H9 (cell line): ENCODE results near the gene PRKCG. TPM values are rescaled to one million over a fixed set of nuclear protein-coding genes. Genes with fewer than 3 reads are reported as not detected.

Source experiments
- DNase-seq: peaks from one replicate; pipeline ENCODE4 v3.0.0-alpha.2; 2017
- H2AFZ ChIP-seq: one replicate; pipeline ENCODE4 v1.6.1; 2013; ENCODE audit warnings: mild to moderate bottlenecking, low read length, control low read depth, moderate library complexity
- H2AK5ac ChIP-seq: 2 replicates; pipeline ENCODE4 v1.6.1; 2013; ENCODE audit warnings: low read length, control low read depth, mixed read lengths; ENCODE audit not compliant: insufficient read length
- H2BK120ac ChIP-seq: one replicate; pipeline ENCODE4 v1.6.1; 2013; ENCODE audit warnings: low read depth, mild to moderate bottlenecking, low read length, control low read depth, inconsistent platforms; ENCODE audit not compliant: poor library complexity, severe bottlenecking
- H2BK12ac ChIP-seq: 2 replicates; pipeline ENCODE4 v1.6.1; 2013; ENCODE audit warnings: low read length, control low read depth, mixed read lengths, low read depth; ENCODE audit not compliant: insufficient read length
- H2BK15ac ChIP-seq: 2 replicates; pipeline ENCODE4 v1.6.1; 2013; ENCODE audit warnings: low read depth, low read length, control low read depth
- H2BK20ac ChIP-seq: one replicate; pipeline ENCODE4 v1.6.1; 2013; ENCODE audit warnings: low read depth, mild to moderate bottlenecking, low read length, control low read depth, inconsistent platforms; ENCODE audit not compliant: poor library complexity, severe bottlenecking
- H2BK5ac ChIP-seq: 2 replicates; pipeline ENCODE4 v1.6.1; 2013; ENCODE audit warnings: low read length, control low read depth, mixed read lengths; ENCODE audit not compliant: insufficient read length
- H3K14ac ChIP-seq: 2 replicates; pipeline ENCODE4 v1.6.1; 2013; ENCODE audit warnings: low read length, control low read depth; ENCODE audit not compliant: insufficient read depth
- H3K18ac ChIP-seq: 2 replicates; pipeline ENCODE4 v1.6.1; 2013; ENCODE audit warnings: low read depth, mild to moderate bottlenecking, mixed read lengths, low read length, control low read depth; ENCODE audit not compliant: insufficient read length
- H3K23ac ChIP-seq: 2 replicates; pipeline ENCODE4 v1.6.1; 2013; ENCODE audit warnings: low read length, control low read depth, mixed read lengths, low read depth; ENCODE audit not compliant: insufficient read length
- H3K23me2 ChIP-seq: 2 replicates; pipeline ENCODE4 v1.6.1; 2013; ENCODE audit warnings: low read depth, mild to moderate bottlenecking, mixed read lengths, low read length, control low read depth; ENCODE audit not compliant: insufficient read length, poor library complexity, severe bottlenecking
- H3K27ac ChIP-seq: 2 replicates; pipeline ENCODE4 v1.5.1; 2013; ENCODE audit warnings: low read length, control low read depth, mixed read lengths, low read depth; ENCODE audit not compliant: insufficient read length
- H3K27me3 ChIP-seq: 2 replicates; pipeline ENCODE4 v1.6.1; 2013; ENCODE audit warnings: low read length, control low read depth, inconsistent platforms; ENCODE audit not compliant: insufficient read depth
- H3K4ac ChIP-seq: 2 replicates; pipeline ENCODE4 v1.6.1; 2013; ENCODE audit warnings: low read depth, mild to moderate bottlenecking, control low read depth, inconsistent platforms, low read length, moderate library complexity
- H3K4me1 ChIP-seq: 2 replicates; pipeline ENCODE4 v1.6.1; 2013; ENCODE audit warnings: low read length, control low read depth, inconsistent platforms; ENCODE audit not compliant: insufficient read depth
- H3K4me2 ChIP-seq: 2 replicates; pipeline ENCODE4 v1.6.1; 2013; ENCODE audit warnings: low read length, control low read depth, mixed read lengths; ENCODE audit not compliant: insufficient read length, insufficient read depth
- H3K56ac ChIP-seq: 2 replicates; pipeline ENCODE4 v1.6.1; 2013; ENCODE audit warnings: low read depth, mild to moderate bottlenecking, mixed read lengths, low read length, control low read depth; ENCODE audit not compliant: insufficient read length
- H3K79me1 ChIP-seq: 2 replicates; pipeline ENCODE4 v1.6.1; 2013; ENCODE audit warnings: low read depth, mild to moderate bottlenecking, moderate library complexity, low read length, control low read depth, inconsistent platforms; ENCODE audit not compliant: insufficient read depth, poor library complexity, severe bottlenecking
- H3K79me2 ChIP-seq: 2 replicates; pipeline ENCODE4 v1.6.1; 2013; ENCODE audit warnings: low read length, control low read depth, inconsistent platforms; ENCODE audit not compliant: insufficient read depth
- H3K9ac ChIP-seq: 2 replicates; pipeline ENCODE4 v1.6.1; 2013; ENCODE audit warnings: low read length, control low read depth, mixed read lengths; ENCODE audit not compliant: insufficient read length; ENCODE audit errors: extremely low read depth
- H3K9me3 ChIP-seq: one replicate; pipeline ENCODE4 v1.6.1; 2013; ENCODE audit warnings: low read depth, low read length, inconsistent platforms; ENCODE audit not compliant: control insufficient read depth
- H3T11ph ChIP-seq: one replicate; pipeline ENCODE4 v1.6.1; 2013; ENCODE audit warnings: mild to moderate bottlenecking, low read length, control low read depth, inconsistent platforms
- H4K20me1 ChIP-seq: one replicate; pipeline ENCODE4 v1.6.1; 2013; ENCODE audit not compliant: control insufficient read depth, insufficient read length, insufficient read depth
- H4K5ac ChIP-seq: 2 replicates; pipeline ENCODE4 v1.6.1; 2013; ENCODE audit warnings: low read depth, mild to moderate bottlenecking, mixed read lengths, low read length, control low read depth; ENCODE audit not compliant: insufficient read length
- H4K8ac ChIP-seq: replicated peaks from 2 replicates; pipeline ENCODE4 v1.6.1; 2013; ENCODE audit warnings: low read length, control low read depth, mixed read lengths, low read depth; ENCODE audit not compliant: insufficient read length
- H4K91ac ChIP-seq: 2 replicates; pipeline ENCODE4 v1.6.1; 2013; ENCODE audit warnings: low read depth, mild to moderate bottlenecking, moderate library complexity, mixed read lengths, low read length, control low read depth; ENCODE audit not compliant: insufficient read length
- H3K27ac Mint-ChIP-seq, 3 experiments: 2 replicates in 2 of 3; 3 replicates in 1 of 3; pipeline ENCODE4 v1.8.0; 2020 to 2021; ENCODE audit warnings: mixed read lengths in 3 of 3, mild to moderate bottlenecking in 1 of 3, moderate library complexity in 1 of 3
- H3K27me3 Mint-ChIP-seq: 2 replicates; pipeline ENCODE4 v1.8.0; 2021; ENCODE audit warnings: low read depth, mild to moderate bottlenecking, moderate library complexity, mixed read lengths
- H3K36me3 Mint-ChIP-seq, 3 experiments: 2 replicates in 2 of 3; 3 replicates in 1 of 3; pipeline ENCODE4 v1.8.0; 2020 to 2021; ENCODE audit warnings: low read depth in 3 of 3, mixed read lengths in 3 of 3; ENCODE audit not compliant: insufficient read depth in 1 of 3
- H3K4me1 Mint-ChIP-seq, 2 experiments: 2 replicates each; pipeline ENCODE4 v1.8.0; 2020; ENCODE audit warnings: mixed read lengths in 2 of 2
- H3K4me3 Mint-ChIP-seq, 2 experiments: 2 replicates in 1 of 2; 3 replicates in 1 of 2; pipeline ENCODE4 v1.8.0; 2020 to 2021; ENCODE audit warnings: mild to moderate bottlenecking in 2 of 2, mixed read lengths in 2 of 2, moderate library complexity in 1 of 2
- H3K9me3 Mint-ChIP-seq, 2 experiments: 2 replicates in 1 of 2; 3 replicates in 1 of 2; pipeline ENCODE4 v1.8.0; 2020; ENCODE audit warnings: mild to moderate bottlenecking in 2 of 2, mixed read lengths in 2 of 2, moderate library complexity in 1 of 2
- CTCF ChIP-seq: fragments of 200-600 bp; sonication (generic); conservative IDR thresholded peaks from 3 replicates; pipeline ENCODE4 v1.8.0; 2021; ENCODE audit warnings: antibody characterized with exemption, mild to moderate bottlenecking
- WGBS: extraction: QIAGEN DNeasy Blood & Tissue Kit; methylation state at CpG from one replicate; pipeline ENCODE4 v1.1.7; 2013; ENCODE audit warnings: missing lambda C conversion rate, low lambda C conversion rate, mixed read lengths; ENCODE audit not compliant: insufficient read length; ENCODE audit errors: extremely low coverage; 5-methylcytosine and 5-hydroxymethylcytosine counted together
- total RNA-seq: library from RNA; stranded (reverse); gene quantifications from 2 replicates; pipeline ENCODE4 v1.2.1, GENCODE V29; 2021

The PRKCG gene
- total RNA-seq, 1 experiment from 2014 or later = 8.8 TPM

DNA sequence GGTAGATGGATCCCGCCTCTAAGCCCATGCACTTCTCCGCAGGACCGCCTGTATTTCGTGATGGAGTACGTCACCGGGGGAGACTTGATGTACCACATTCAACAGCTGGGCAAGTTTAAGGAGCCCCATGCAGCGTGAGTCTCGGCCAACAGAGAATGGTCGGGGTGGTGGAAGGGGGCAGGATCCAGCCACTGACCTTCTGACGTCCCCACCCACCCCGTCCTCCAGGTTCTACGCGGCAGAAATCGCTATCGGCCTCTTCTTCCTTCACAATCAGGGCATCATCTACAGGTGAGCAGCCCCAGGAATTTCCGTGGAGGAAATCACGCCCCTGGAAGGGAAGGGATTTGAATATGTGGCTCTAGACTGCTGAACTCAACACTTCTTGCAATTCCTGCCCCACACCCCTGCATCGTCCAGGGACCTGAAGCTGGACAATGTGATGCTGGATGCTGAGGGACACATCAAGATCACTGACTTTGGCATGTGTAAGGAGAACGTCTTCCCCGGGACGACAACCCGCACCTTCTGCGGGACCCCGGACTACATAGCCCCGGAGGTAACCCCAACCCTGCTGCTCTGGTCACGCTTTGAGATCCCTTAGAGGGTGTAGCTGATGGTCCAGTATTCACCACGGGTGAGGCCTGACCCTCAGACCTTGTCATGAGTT is 18.3 kb downstream of the PRKCG start:
- H3K27me3 Mint-ChIP-seq = peaks cover 30% of the 10 kb centered on the region
- no CpG with 5 or more reads among the region's 27 CpGs for WGBS

More for the DNA sequence above, 18.3 kb downstream of the PRKCG start:
- Histone ChIP-seq H3K18ac (no peak overlapping the region), H3K79me1 (no peaks in the 10 kb centered on the region), H3K4me2 (no peak overlapping the region), H2BK15ac (no peak overlapping the region), H3T11ph (no peak overlapping the region), H2BK5ac (no peak overlapping the region), H3K4me1 (peaks cover 6% of the 10 kb centered on the region; the same call in 1 of the 2 replicates), H2AFZ (no peak overlapping the region), H4K20me1 (no peaks in the 10 kb centered on the region), H3K14ac (no peak overlapping the region), H3K27ac (no peak overlapping the region), H3K23me2 (peaks cover 6% of the 10 kb centered on the region), H3K56ac (no peak overlapping the region), H3K4ac (no peak overlapping the region; the same call in 1 of the 2 replicates), H2BK20ac (no peak overlapping the region), H2BK12ac (peak overlapping the region; percentile 12), H3K23ac (no peak overlapping the region), H3K9me3 (no peaks in the 10 kb centered on the region), H2BK120ac (no peak overlapping the region), H2AK5ac (no peak overlapping the region), H3K79me2 (no peaks in the 10 kb centered on the region), H3K9ac (no peak overlapping the region), H3K27me3 (no peaks in the 10 kb centered on the region), H4K91ac (no peak overlapping the region), H4K8ac (no peak overlapping the region), H4K5ac (no peak overlapping the region)
- no peak for DNase-seq
- peaks cover 36 to 48% of the 10 kb centered on the region in 2 experiments for H3K4me1 Mint-ChIP-seq
- H3K4me3 Mint-ChIP-seq = no peak overlapping the region
- peaks cover 10 to 13% (median 10%) of the 10 kb centered on the region in 3 experiments; a peak in 6 of 7 replicates for H3K36me3 Mint-ChIP-seq
- no peaks in the 10 kb centered on the region; a peak in 1 of 5 replicates for H3K9me3 Mint-ChIP-seq
- H3K27ac Mint-ChIP-seq = peak overlapping the region in 1 of 3 experiments; percentile 73; a peak in 2 of 7 replicates
- TF ChIP-seq CTCF = no peak
